Upper lobe of left lung (tissue), 6 donors: ENCODE data around the gene TOX2. TPM values are rescaled to one million over a fixed set of nuclear protein-coding genes. Genes with fewer than 3 reads are reported as not detected.

Source experiments
- ATAC-seq, 2 donors: fragments of 200-7000 bp; cut with Tn5 transposase; one replicate each; pipeline ENCODE4 v1.9.1; 2022; ENCODE audit warnings: mild to moderate bottlenecking in 2 of 2, moderate library complexity in 2 of 2; ENCODE audit not compliant: low FRiP score in 2 of 2
- DNase-seq, 2 donors: peaks; one replicate each; pipeline ENCODE4 v3.0.0-alpha.2; 2019 to 2020
- H3K27ac ChIP-seq, 4 donors: fragments of 200-600 bp; sonication (generic); one replicate each; pipeline ENCODE4 v1.5.1; 2016 to 2019
- H3K27me3 ChIP-seq, 4 donors: fragments of 200-600 bp; sonication (generic); one replicate each; pipeline ENCODE4 v1.5.1; 2017 to 2019
- H3K36me3 ChIP-seq, 4 donors: fragments of 200-600 bp; sonication (generic); one replicate each; pipeline ENCODE4 v1.5.1; 2016 to 2019
- H3K4me1 ChIP-seq, 4 donors: fragments of 200-600 bp; sonication (generic); one replicate each; pipeline ENCODE4 v1.5.1; 2018 to 2019
- H3K4me3 ChIP-seq, 4 donors: fragments of 200-600 bp; sonication (generic); one replicate each; pipeline ENCODE4 v1.5.1; 2017 to 2019; ENCODE audit warnings: mild to moderate bottlenecking in 2 of 4, moderate library complexity in 1 of 4
- H3K9me3 ChIP-seq, 4 donors: fragments of 200-600 bp; sonication (generic); one replicate each; pipeline ENCODE4 v1.5.1; 2018 to 2019
- EP300 ChIP-seq, 4 donors: sonication (generic); formaldehyde crosslinking; IDR thresholded peaks; one replicate each; pipeline ENCODE4 v1.5.1; 2017; ENCODE audit warnings: antibody characterized with exemption in 4 of 4, control low read depth in 2 of 4
- POLR2A ChIP-seq, 4 donors: fragments of 450-650 bp; IDR thresholded peaks; one replicate each; pipeline ENCODE4 v1.5.1; 2016 to 2017; ENCODE audit warnings: antibody characterized with exemption in 4 of 4, mild to moderate bottlenecking in 2 of 4
- POLR2AphosphoS5 ChIP-seq, 2 donors: sonication (generic); formaldehyde crosslinking; IDR thresholded peaks; one replicate each; pipeline ENCODE4 v1.5.1; 2017; ENCODE audit warnings: antibody characterized with exemption in 2 of 2
- WGBS, 2 donors: methylation state at CpG; one replicate each; pipeline ENCODE4 v1.1.5; 2017 to 2018; 5-methylcytosine and 5-hydroxymethylcytosine counted together
- total RNA-seq, 6 donors: library from RNA; depleted of rRNA in 4 of 6; stranded (reverse); fragments of >200 nt in 4 of 6; gene quantifications; one replicate each; pipeline versions ENCODE4 v1.1.0 to v1.2.1, GENCODE V29; 2016 to 2021
- TF ChIP-seq, protein P1 (sequence below), 6 experiments: fragments of 450-650 bp in 4 of 6; fragments of 200-600 bp in 2 of 6; sonication (generic) in 2 of 6; IDR thresholded peaks; one replicate each; pipeline ENCODE4 v1.5.1; 2016 to 2019; ENCODE audit warnings: antibody characterized with exemption in 6 of 6
- donor health status: DM: no; HTN: no; CAD: no; lungs with moderate emphysema.
- donor health status: DM: no; HTN: yes; CAD: no; lungs with severe emphysema.

The TOX2 gene
- total RNA-seq, 6 donors from 2014 or later: 7.2 to 29.3 (median 23.7) TPM

DNA sequence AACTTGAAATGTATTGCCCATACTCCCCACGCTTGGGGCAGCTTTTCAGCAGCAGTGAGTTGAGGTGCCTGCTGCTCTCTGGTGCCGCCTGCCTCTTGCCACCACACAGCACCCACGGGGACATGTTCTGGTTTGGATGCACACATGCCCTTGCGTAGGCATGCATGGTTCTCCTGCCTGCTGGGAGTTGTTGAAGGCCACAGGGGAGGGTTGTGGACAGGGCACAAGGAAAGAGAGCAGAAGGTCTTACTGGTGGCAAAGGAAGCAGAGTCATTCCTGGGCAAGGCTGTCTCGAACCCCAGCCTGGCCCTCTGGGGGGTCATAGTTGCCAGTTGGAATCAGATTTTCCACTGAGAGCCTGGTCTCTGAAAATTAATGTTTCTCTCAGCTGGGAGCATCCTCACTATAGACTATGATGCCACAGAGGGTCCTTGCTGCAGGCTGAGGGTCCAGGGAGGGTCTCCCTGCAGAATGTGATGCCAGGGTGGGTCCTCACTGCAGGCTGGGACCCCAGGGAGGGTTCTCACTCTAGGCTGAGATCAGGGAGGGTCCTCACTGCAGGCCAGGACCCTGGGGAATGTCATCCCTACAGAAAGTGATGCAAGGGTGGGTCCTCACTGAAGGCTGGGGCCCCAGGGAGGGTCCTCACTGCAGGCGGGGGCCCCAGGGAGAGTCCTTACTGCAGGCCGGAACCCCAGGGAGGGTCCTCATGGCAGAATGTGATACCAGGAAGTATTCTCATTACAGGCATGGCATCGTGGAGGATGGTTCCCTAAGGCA, 59.2 kb downstream of the TOX2 start:
- H3K27ac ChIP-seq: no peak overlapping the region
- 92% methylated on average over 5 to 8 of the region's 8 CpGs for WGBS, 2 donors
- H3K4me3 ChIP-seq: no peak overlapping the region
- H3K27me3 ChIP-seq: no peaks in the 10 kb centered on the region
- H3K4me1 ChIP-seq: peaks cover 0 to 7% (median 2%) of the 10 kb centered on the region in 4 donors
- peaks cover 0 to 9% (median 0%) of the 10 kb centered on the region in 4 donors for H3K36me3 ChIP-seq
- no peak for TF ChIP-seq POLR2A (IDR thresholded peaks at IDR 0.05)
- no peak for TF ChIP-seq EP300 (IDR thresholded peaks at IDR 0.05)
- TF ChIP-seq POLR2AphosphoS5 (IDR thresholded peaks at IDR 0.05): no peak
- TF ChIP-seq, protein P1, sequence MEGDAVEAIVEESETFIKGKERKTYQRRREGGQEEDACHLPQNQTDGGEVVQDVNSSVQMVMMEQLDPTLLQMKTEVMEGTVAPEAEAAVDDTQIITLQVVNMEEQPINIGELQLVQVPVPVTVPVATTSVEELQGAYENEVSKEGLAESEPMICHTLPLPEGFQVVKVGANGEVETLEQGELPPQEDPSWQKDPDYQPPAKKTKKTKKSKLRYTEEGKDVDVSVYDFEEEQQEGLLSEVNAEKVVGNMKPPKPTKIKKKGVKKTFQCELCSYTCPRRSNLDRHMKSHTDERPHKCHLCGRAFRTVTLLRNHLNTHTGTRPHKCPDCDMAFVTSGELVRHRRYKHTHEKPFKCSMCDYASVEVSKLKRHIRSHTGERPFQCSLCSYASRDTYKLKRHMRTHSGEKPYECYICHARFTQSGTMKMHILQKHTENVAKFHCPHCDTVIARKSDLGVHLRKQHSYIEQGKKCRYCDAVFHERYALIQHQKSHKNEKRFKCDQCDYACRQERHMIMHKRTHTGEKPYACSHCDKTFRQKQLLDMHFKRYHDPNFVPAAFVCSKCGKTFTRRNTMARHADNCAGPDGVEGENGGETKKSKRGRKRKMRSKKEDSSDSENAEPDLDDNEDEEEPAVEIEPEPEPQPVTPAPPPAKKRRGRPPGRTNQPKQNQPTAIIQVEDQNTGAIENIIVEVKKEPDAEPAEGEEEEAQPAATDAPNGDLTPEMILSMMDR (IDR thresholded peaks at IDR 0.05): no peak
- no peak for DNase-seq
- no peaks in the 10 kb centered on the region for H3K9me3 ChIP-seq
- ATAC-seq: no peak

DNA sequence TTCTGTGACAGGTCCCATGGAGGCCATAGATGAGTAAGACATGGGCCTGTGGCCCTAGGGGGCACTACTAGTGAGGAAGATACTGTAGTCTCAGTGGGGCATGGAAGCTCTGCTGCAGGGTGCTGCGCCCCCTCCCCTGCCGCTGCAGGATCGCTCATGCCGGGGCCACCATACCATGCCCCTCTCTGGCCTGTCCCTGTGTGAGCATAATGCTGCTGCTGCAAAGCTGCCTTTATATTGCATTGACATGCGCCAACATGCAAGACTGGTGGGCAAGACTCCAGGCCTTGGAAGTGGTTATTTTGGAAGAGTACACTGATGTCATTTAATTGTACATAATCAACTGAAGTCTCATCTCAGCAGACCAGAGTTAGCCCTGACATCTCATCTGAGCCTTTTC, 60.0 kb downstream of the TOX2 start:
- DNase-seq (no peak), ATAC-seq (no peak)
- WGBS, 2 donors: 97% methylated on average over 5 of the region's 5 CpGs; no CpG with 5 or more reads in 1 of the 2 donors
- Histone ChIP-seq H3K27me3 (no peaks in the 10 kb centered on the region), H3K36me3 (peaks cover 0 to 9% (median 0%) of the 10 kb centered on the region in 4 donors), H3K4me1 (peaks cover 0 to 2% (median 0%) of the 10 kb centered on the region in 4 donors), H3K27ac (no peak overlapping the region), H3K4me3 (no peak overlapping the region), H3K9me3 (no peaks in the 10 kb centered on the region)
- TF ChIP-seq POLR2AphosphoS5 (IDR thresholded peaks at IDR 0.05): no peak
- TF ChIP-seq, protein P1 (IDR thresholded peaks at IDR 0.05): no peak
- TF ChIP-seq POLR2A (IDR thresholded peaks at IDR 0.05): no peak
- no peak for TF ChIP-seq EP300 (IDR thresholded peaks at IDR 0.05)

GRCh38 chr20:43975096-43975768, 60.6 kb downstream of the TOX2 start:
- no peak overlapping the region for H3K4me3 ChIP-seq
- no peak for DNase-seq
- WGBS, 2 donors: 74 to 89% methylated on average over 6 of the region's 6 CpGs
- TF ChIP-seq, protein P1 (IDR thresholded peaks at IDR 0.05): no peak
- TF ChIP-seq EP300 (IDR thresholded peaks at IDR 0.05) (no peak), POLR2A (IDR thresholded peaks at IDR 0.05) (no peak), POLR2AphosphoS5 (IDR thresholded peaks at IDR 0.05) (no peak)
- no peaks in the 10 kb centered on the region for H3K27me3 ChIP-seq
- H3K4me1 ChIP-seq: no peaks in the 10 kb centered on the region
- ATAC-seq: no peak
- peaks cover 0 to 9% (median 0%) of the 10 kb centered on the region in 4 donors for H3K36me3 ChIP-seq
- no peak overlapping the region for H3K27ac ChIP-seq
- H3K9me3 ChIP-seq: no peaks in the 10 kb centered on the region

- no peak overlapping the region for H3K27ac ChIP-seq
- H3K36me3 ChIP-seq: peaks cover 0 to 9% (median 0%) of the 10 kb centered on the region in 4 donors
- 66 to 84% methylated on average over 7 of the region's 7 CpGs for WGBS, 2 donors
- H3K4me3 ChIP-seq: no peak overlapping the region
- no peaks in the 10 kb centered on the region for H3K9me3 ChIP-seq
- TF ChIP-seq EP300 (IDR thresholded peaks at IDR 0.05) (no peak), POLR2A (IDR thresholded peaks at IDR 0.05) (no peak), POLR2AphosphoS5 (IDR thresholded peaks at IDR 0.05) (no peak)
- TF ChIP-seq, protein P1 (IDR thresholded peaks at IDR 0.05): no peak
- no peaks in the 10 kb centered on the region for H3K27me3 ChIP-seq
- no peak for DNase-seq
- no peak for ATAC-seq
- H3K4me1 ChIP-seq: peaks cover 0 to 4% (median 3%) of the 10 kb centered on the region in 4 donors
Measured at GRCh38 chr20:43976547-43976946, 61.9 kb downstream of the TOX2 start.
